ENCODE data around the gene SLC66A1. TPM values are rescaled to one million over a fixed set of nuclear protein-coding genes. Genes with fewer than 3 reads are reported as not detected.
A peak's percentile ranks its signal among the peaks of the same experiment; 100 is the strongest.

Gene SLC66A1
- total and polyA plus RNA-seq, 4 experiments from 2014 or later: 3.0 to 10.2 (median 6.1) TPM

- CTCF ChIA-PET (ENCODE audit: partially characterized antibody): interaction anchor here (0.8 to 3.6 kb wide), 3 partner anchors 168 to 313 kb away, joined by 4 to 11 read pairs (median 5); no protein-coding TSS in a partner anchor
- POLR2A ChIA-PET (ENCODE audit: partially characterized antibody): no interaction called here
- intact Hi-C loops (cut with micrococcal nuclease): no loop called here
- Mint-ChIP-seq H3K27ac (peak overlapping the region in 4 of 7 donors; percentile 12 to 84 (median 36)), H3K4me3 (no peak overlapping the region), H3K4me1 (peaks cover 0 to 6% (median 2%) of the 10 kb centered on the region in 4 donors), H3K9me3 (no peaks in the 10 kb centered on the region), H3K27me3 (no peaks in the 10 kb centered on the region), H3K36me3 (peaks cover 33 to 61% of the 10 kb centered on the region in 2 donors)
- Histone ChIP-seq H3K4me3 (ENCODE audit: low read length in 2 of 2) (no peak overlapping the region), H3K27me3 (ENCODE audit: insufficient read depth, low read length) (no peaks in the 10 kb centered on the region), H3K4me1 (ENCODE audit: insufficient read depth, low read length) (no peaks in the 10 kb centered on the region), H3K9me3 (ENCODE audit: control insufficient read depth in 1 of 2, low read length in 2 of 2) (no peaks in the 10 kb centered on the region), H3K36me3 (ENCODE audit: insufficient read depth, low read length) (peaks cover 71% of the 10 kb centered on the region), H3K27ac (ENCODE audit: low read depth, low read length) (no peak overlapping the region)
- DNase-seq: no peak
Measured at GRCh38 chr1:19348441-19349198, 36.5 kb downstream of the SLC66A1 start.

DNA sequence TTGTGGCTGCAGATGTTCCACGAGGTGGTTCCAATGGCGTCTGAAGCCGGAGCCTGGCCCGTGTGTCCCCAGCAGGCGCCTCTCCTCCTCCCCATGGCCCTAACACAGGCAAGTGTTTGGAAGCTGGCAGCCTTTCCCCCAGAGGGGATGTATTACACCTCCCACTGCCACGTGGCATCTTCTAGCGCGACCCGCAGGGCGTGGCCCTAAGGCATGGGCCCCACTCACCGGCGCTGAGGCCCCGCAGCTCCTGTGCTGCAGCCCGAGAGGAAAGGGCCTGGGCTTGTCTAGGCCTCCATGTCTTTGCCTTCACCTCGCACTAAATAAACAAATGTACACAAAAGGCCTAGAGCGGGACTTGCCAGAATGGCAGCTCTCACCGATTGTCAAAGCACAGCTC, 37.9 kb downstream of the SLC66A1 start:
- H3K4me3 ChIP-seq (ENCODE audit: low read length in 2 of 2): no peak overlapping the region
- Mint-ChIP-seq H3K4me1 (peaks cover 0 to 6% (median under 1%) of the 10 kb centered on the region in 4 donors), H3K27me3 (no peaks in the 10 kb centered on the region), H3K27ac (peak overlapping the region in 1 of 7 donors; percentile 29), H3K4me3 (no peak overlapping the region), H3K36me3 (peaks cover 30 to 63% of the 10 kb centered on the region in 2 donors), H3K9me3 (no peaks in the 10 kb centered on the region)
- H3K36me3 ChIP-seq (ENCODE audit: insufficient read depth, low read length): peaks cover 71% of the 10 kb centered on the region
- H3K9me3 ChIP-seq (ENCODE audit: control insufficient read depth in 1 of 2, low read length in 2 of 2): no peaks in the 10 kb centered on the region
- no peaks in the 10 kb centered on the region for H3K27me3 ChIP-seq (ENCODE audit: insufficient read depth, low read length)
- H3K4me1 ChIP-seq (ENCODE audit: insufficient read depth, low read length): no peaks in the 10 kb centered on the region
- POLR2A ChIA-PET (ENCODE audit: partially characterized antibody): no interaction called here
- no peak overlapping the region for H3K27ac ChIP-seq (ENCODE audit: low read depth, low read length)
- intact Hi-C loops (cut with micrococcal nuclease): no loop called here
- no peak for DNase-seq
- CTCF ChIA-PET (ENCODE audit: partially characterized antibody): interaction anchor here (3.6 kb wide), 1 partner anchor 232 kb away, joined by 11 read pairs; no protein-coding TSS in a partner anchor

DNA sequence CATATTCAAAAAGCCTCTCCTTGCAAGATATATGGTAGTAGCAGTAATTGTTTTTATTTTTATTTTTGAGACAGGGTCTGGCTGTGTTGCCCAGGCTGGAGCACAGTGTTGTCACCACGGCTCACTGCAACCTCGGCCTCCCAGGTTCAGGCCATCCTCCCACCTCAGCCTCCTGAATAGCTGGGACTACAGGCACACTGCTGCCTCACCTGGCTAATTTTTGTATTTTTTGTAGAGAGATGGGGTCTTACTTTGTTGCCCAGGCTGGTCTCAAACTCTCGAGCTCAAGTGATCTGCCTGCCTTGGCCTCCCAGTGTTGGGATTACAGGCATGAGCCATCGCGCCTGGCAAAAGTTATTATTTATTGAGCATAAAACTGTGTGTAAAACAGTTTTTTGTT, 38.4 kb downstream of the SLC66A1 start:
- intact Hi-C loops (cut with micrococcal nuclease): no loop called here
- no peaks in the 10 kb centered on the region for H3K27me3 Mint-ChIP-seq
- Histone ChIP-seq H3K36me3 (ENCODE audit: insufficient read depth, low read length) (peaks cover 69% of the 10 kb centered on the region), H3K27ac (ENCODE audit: low read depth, low read length) (no peak overlapping the region), H3K27me3 (ENCODE audit: insufficient read depth, low read length) (no peaks in the 10 kb centered on the region), H3K9me3 (ENCODE audit: control insufficient read depth in 1 of 2, low read length in 2 of 2) (no peaks in the 10 kb centered on the region), H3K4me3 (ENCODE audit: low read length in 2 of 2) (no peak overlapping the region), H3K4me1 (ENCODE audit: insufficient read depth, low read length) (no peaks in the 10 kb centered on the region)
- H3K27ac Mint-ChIP-seq: peak overlapping the region in 1 of 7 donors; percentile 36
- H3K4me1 Mint-ChIP-seq: peaks cover 0 to 6% (median under 1%) of the 10 kb centered on the region in 4 donors
- H3K36me3 Mint-ChIP-seq: peaks cover 33 to 67% of the 10 kb centered on the region in 2 donors
- DNase-seq: no peak
- no peaks in the 10 kb centered on the region for H3K9me3 Mint-ChIP-seq
- ChIA-PET CTCF (ENCODE audit: partially characterized antibody) (interaction anchor here (1.4 kb wide), 1 partner anchor 8 kb away, joined by 5 read pairs; no protein-coding TSS in a partner anchor), POLR2A (ENCODE audit: partially characterized antibody) (no interaction called here)
- H3K4me3 Mint-ChIP-seq: no peak overlapping the region

GRCh38 chr1:19351873-19352272, 39.7 kb downstream of the SLC66A1 start:
- H3K9me3 Mint-ChIP-seq: no peaks in the 10 kb centered on the region
- no peak for DNase-seq
- peaks cover 32 to 75% of the 10 kb centered on the region in 2 donors for H3K36me3 Mint-ChIP-seq
- Histone ChIP-seq H3K27me3 (ENCODE audit: insufficient read depth, low read length) (no peaks in the 10 kb centered on the region), H3K9me3 (ENCODE audit: control insufficient read depth in 1 of 2, low read length in 2 of 2) (no peaks in the 10 kb centered on the region), H3K4me3 (ENCODE audit: low read length in 2 of 2) (no peak overlapping the region), H3K36me3 (ENCODE audit: insufficient read depth, low read length) (peaks cover 76% of the 10 kb centered on the region), H3K4me1 (ENCODE audit: insufficient read depth, low read length) (no peaks in the 10 kb centered on the region), H3K27ac (ENCODE audit: low read depth, low read length) (no peak overlapping the region)
- CTCF ChIA-PET (ENCODE audit: partially characterized antibody): interaction anchor here (1.2 to 1.4 kb wide), 2 partner anchors 10 to 299 kb away, joined by 3 to 5 read pairs; no protein-coding TSS in a partner anchor
- peaks cover 0 to 2% (median 0%) of the 10 kb centered on the region in 4 donors for H3K4me1 Mint-ChIP-seq
- peak overlapping the region in 2 of 7 donors; percentile 39 to 48 for H3K27ac Mint-ChIP-seq
- H3K4me3 Mint-ChIP-seq: no peak overlapping the region
- H3K27me3 Mint-ChIP-seq: no peaks in the 10 kb centered on the region
- intact Hi-C loops (cut with micrococcal nuclease): no loop called here
- POLR2A ChIA-PET (ENCODE audit: partially characterized antibody): no interaction called here

DNA sequence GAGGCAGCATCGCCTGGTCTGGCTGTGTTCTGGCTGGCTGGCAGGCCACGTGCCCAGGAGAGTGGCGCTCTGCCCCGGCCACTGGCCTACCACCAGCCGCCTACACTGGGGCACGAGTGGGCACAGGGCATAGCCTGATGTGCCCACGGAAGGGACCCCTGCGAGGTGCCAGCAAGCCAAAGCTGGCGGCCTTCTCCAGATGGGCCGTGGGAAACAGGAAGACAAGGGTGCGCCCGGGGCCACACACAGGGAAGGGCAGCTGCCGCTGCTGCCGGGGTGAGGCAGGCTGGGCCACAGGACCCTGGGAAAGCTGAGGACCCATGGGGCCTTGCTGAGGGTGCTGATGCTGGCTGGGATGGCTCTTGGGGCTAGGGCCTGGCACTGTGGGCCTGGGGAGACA, 40.7 kb downstream of the SLC66A1 start:
- CTCF ChIA-PET (ENCODE audit: partially characterized antibody): interaction anchor here (1.3 to 1.5 kb wide), 2 partner anchors 9 to 230 kb away, joined by 4 to 5 read pairs; no protein-coding TSS in a partner anchor
- peaks cover 40 to 78% of the 10 kb centered on the region in 2 donors for H3K36me3 Mint-ChIP-seq
- POLR2A ChIA-PET (ENCODE audit: partially characterized antibody): no interaction called here

DNA sequence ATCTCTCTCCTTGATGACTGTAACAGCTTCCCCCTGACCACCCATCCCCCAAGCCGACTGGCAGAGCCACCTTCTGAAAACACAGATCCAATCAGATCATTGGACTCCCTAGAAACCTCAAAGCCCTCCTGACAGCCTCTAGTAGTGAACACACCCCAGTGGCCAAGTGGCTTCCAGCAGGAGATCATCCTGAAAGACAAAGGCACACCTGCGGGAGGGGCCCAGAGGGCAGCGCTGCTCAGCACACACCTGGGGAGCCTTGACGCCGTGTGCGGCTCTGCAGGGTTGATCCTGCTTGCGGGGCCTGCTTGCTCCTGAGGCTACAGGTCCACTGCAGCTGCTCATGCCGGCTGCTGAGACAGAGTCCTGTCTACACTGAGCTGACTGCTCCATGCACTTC, 41.5 kb downstream of the SLC66A1 start:
- Mint-ChIP-seq H3K27me3 (no peaks in the 10 kb centered on the region), H3K4me1 (peaks cover 0 to 2% (median 0%) of the 10 kb centered on the region in 4 donors), H3K36me3 (peaks cover 39 to 77% of the 10 kb centered on the region in 2 donors), H3K27ac (peak overlapping the region in 2 of 7 donors; percentile 42 to 47), H3K4me3 (no peak overlapping the region), H3K9me3 (no peaks in the 10 kb centered on the region)
- Histone ChIP-seq H3K4me1 (ENCODE audit: insufficient read depth, low read length) (no peaks in the 10 kb centered on the region), H3K27ac (ENCODE audit: low read depth, low read length) (no peak overlapping the region), H3K9me3 (ENCODE audit: control insufficient read depth in 1 of 2, low read length in 2 of 2) (no peaks in the 10 kb centered on the region), H3K4me3 (ENCODE audit: low read length in 2 of 2) (no peak overlapping the region), H3K27me3 (ENCODE audit: insufficient read depth, low read length) (no peaks in the 10 kb centered on the region), H3K36me3 (ENCODE audit: insufficient read depth, low read length) (peaks cover 81% of the 10 kb centered on the region)
- no peak for DNase-seq
- intact Hi-C loops (cut with micrococcal nuclease): no loop called here
- POLR2A ChIA-PET (ENCODE audit: partially characterized antibody): no interaction called here
- CTCF ChIA-PET (ENCODE audit: partially characterized antibody): interaction anchor here (1.3 to 1.5 kb wide), 2 partner anchors 9 to 229 kb away, joined by 4 to 5 read pairs; no protein-coding TSS in a partner anchor

More for the DNA sequence above, 40.7 kb downstream of the SLC66A1 start:
- no peaks in the 10 kb centered on the region for H3K27me3 Mint-ChIP-seq
- H3K9me3 Mint-ChIP-seq: no peaks in the 10 kb centered on the region
- Histone ChIP-seq H3K4me3 (ENCODE audit: low read length in 2 of 2) (no peak overlapping the region), H3K27me3 (ENCODE audit: insufficient read depth, low read length) (no peaks in the 10 kb centered on the region), H3K4me1 (ENCODE audit: insufficient read depth, low read length) (no peaks in the 10 kb centered on the region), H3K27ac (ENCODE audit: low read depth, low read length) (no peak overlapping the region), H3K9me3 (ENCODE audit: control insufficient read depth in 1 of 2, low read length in 2 of 2) (no peaks in the 10 kb centered on the region), H3K36me3 (ENCODE audit: insufficient read depth, low read length) (peaks cover 85% of the 10 kb centered on the region)
- H3K4me1 Mint-ChIP-seq: peaks cover 0 to 2% (median 0%) of the 10 kb centered on the region in 4 donors
- peak overlapping the region in 2 of 7 donors; percentile 50 to 55 for H3K27ac Mint-ChIP-seq
- H3K4me3 Mint-ChIP-seq: no peak overlapping the region
- no peak for DNase-seq
- intact Hi-C loops (cut with micrococcal nuclease): no loop called here

DNA sequence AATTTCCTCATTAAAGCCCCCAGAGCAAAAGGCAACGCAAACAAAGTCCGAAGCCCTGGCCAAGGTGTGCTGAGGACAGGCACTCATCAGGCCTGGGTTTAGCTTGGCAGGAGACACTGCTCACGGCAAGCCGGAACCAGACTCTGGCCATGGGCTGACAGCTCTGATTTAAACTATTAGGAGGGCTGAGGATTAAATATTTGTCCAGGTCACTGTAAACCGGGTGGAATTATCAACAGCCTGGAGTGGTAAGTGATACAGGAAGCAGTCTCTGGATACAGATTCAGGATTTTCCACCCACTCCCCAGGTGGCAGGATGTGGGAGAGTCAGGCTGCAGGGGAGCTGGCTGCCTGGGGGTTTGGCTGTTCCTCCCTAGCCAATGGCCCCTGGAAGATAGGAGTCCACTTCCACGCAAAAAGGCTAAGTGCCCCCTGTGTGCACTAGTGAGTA, 42.4 kb downstream of the SLC66A1 start:
- intact Hi-C loops (cut with micrococcal nuclease): no loop called here
- H3K4me3 Mint-ChIP-seq: no peak overlapping the region
- H3K27me3 Mint-ChIP-seq: no peaks in the 10 kb centered on the region
- DNase-seq: no peak
- ChIA-PET CTCF (ENCODE audit: partially characterized antibody) (interaction anchor here (1.5 kb wide), 1 partner anchor 10 kb away, joined by 4 read pairs; no protein-coding TSS in a partner anchor), POLR2A (ENCODE audit: partially characterized antibody) (no interaction called here)
- no peaks in the 10 kb centered on the region for H3K9me3 Mint-ChIP-seq
- no peak overlapping the region for H3K27ac ChIP-seq (ENCODE audit: low read depth, low read length)
- H3K4me1 ChIP-seq (ENCODE audit: insufficient read depth, low read length): no peaks in the 10 kb centered on the region
- no peak overlapping the region for H3K4me3 ChIP-seq (ENCODE audit: low read length in 2 of 2)
- no peaks in the 10 kb centered on the region for H3K9me3 ChIP-seq (ENCODE audit: control insufficient read depth in 1 of 2, low read length in 2 of 2)
- no peaks in the 10 kb centered on the region for H3K27me3 ChIP-seq (ENCODE audit: insufficient read depth, low read length)
- peaks cover 71% of the 10 kb centered on the region for H3K36me3 ChIP-seq (ENCODE audit: insufficient read depth, low read length)
- H3K27ac Mint-ChIP-seq: peak overlapping the region in 3 of 7 donors; percentile 2 to 76 (median 42)
- peaks cover 36 to 71% of the 10 kb centered on the region in 2 donors for H3K36me3 Mint-ChIP-seq
- H3K4me1 Mint-ChIP-seq: peaks cover 0 to 2% (median under 1%) of the 10 kb centered on the region in 4 donors

Data from CD4-positive, alpha-beta memory T cell (primary cell).